HCEC 1CT (cell line): Measurements from ENCODE around the gene SFSWAP.
A peak's percentile ranks its signal among the peaks of the same experiment; 100 is the strongest.
"Not testable (repeated sequence)": the region's sequence is repeated elsewhere in the genome, so short reads cannot be mapped to it uniquely, and the experiment has no call there.

Source experiments
- DNase-seq: peaks from one replicate; pipeline ENCODE4 v3.0.0-alpha.2; 2017

Gene SFSWAP

GRCh38 chr12:131765961-131766360 lies 55.1 kb downstream of the SFSWAP start:
- no peak for DNase-seq

- DNase-seq, result no peak
These were observed 55.7 kb downstream of the SFSWAP start for GRCh38 chr12:131766382-131767107.

DNA sequence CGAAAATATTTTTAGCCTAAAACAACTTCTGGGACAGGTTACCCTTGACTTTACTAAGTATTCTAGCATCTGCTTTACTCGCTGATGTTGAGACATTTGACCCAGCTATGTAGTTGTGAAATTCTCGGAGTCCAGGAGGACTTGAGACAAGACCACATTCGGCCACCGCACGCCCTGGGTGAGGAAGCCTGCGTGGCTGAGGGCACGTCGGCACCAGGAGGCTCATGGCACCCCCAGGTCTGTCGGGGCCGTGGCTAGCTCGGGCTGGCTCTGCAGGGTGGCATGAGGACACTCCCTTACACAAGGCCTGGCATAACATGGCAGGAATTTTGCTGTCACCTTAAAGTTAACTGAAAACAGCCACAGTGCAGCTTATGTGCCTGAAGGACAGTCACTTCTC lies 59.2 kb downstream of the SFSWAP start:
- DNase-seq, result no peak

- no peak for DNase-seq
These were observed 61.1 kb downstream of the SFSWAP start for GRCh38 chr12:131771965-131772364.

GRCh38 chr12:131773582-131774221 lies 62.8 kb downstream of the SFSWAP start:
- no peak for DNase-seq

DNA sequence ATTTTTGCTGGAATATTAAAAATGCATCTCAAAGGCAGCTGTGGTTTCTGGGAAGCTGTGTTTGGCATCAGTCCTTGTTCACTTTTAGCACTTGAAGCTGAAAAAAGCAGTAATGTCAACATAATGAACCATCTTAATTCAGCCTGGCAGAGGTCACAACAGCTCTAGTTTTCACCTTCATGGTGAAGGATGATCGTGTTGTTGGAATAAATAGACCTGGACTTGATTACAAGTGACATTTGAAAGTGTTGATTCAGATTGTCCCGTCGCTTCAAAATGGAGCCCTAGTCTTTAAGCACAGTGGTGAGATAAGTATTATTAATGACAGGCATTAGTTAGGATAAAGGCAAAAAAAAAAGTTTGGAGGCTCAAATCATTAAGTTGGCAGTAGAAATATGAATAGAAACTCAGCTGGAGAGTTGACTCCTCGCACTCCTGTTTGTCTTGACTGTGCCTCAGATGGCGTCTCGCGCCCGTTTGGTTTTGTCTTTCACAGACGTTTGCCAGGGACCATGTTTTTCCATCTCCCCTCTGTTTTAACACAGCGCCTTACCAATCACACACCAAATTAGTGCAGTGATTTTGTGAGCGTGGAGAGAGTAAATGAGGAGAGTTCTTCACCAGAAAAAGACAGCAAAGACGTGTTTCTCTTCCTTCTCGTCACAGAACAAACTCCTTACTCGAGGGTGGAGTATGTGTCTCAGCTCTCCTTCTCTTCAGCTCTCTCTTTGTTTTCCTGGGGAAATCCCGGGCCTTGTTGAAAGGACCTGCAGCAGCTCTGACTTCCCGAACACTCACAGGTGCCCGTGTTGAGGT lies 63.9 kb downstream of the SFSWAP start:
- no peak for DNase-seq

DNA sequence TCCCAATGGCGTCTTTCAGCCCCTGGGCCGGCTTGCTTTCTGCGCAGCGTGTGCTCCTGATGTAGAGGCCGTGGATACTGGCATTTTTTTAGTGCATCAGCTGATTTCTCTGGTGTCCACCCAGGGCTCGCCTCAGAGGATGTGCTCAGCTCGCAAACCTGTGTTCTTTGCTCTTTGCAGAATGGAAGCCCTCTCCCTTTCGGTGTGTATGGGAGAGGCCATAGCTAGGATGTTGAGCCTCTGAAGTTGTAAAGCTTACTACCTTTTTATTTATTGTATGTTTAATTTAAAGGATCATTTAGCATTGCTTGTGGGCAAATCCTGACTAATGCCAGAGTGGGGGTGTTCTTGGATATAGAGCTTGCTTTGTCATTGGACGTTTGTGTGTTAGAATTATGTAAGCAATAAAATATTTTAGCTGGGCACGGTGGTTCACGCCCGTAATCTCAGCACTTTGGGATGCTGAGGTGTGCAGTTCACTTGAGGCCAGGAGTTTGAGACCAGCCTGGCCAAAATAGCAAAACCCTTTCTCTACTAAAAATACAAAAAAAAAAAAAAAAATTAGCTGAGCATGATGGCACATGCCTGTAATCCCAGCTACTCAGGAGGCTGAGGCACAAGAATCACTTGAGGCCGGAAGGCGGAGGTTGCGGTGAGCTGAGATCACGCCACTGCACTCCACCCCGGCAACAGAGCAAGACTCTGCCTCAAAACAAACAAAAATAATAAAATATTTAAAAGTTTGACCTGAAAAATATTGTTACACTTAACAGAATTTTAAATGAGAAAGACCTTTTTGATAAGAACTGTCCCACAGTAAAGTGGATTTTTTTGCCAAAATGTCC lies 64.7 kb downstream of the SFSWAP start:
- DNase-seq, result no peak

DNA sequence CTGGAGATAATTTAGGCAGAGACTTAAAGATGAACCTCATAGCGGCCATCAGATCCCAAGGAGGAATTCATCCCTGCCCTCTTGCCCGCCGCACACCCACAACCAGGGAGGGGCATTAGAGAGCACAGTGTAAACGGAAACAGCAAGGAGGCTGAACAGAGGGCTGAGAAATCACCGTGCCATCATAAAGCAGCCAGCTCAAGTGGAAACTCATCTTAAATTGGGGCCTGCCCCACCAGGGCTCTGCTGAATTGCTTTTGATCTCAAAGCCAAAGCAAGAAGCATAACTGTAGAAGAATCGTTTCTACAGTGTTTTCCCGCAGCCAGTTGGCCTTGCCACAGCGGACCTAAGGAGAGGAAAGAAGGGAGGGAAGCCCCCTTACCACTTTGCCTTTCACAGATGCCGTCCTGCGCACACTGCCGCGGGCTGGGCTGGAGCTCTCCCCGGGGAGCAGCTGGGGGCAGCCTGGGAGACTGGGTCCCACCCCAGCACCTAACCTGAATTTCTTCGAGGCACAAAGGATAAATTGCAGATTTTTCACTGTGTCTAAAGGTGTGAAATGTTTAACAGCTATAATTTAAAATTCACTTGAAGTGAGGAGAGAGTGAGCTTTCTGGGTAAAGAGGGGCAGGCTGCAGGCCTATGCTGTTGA lies 65.5 kb downstream of the SFSWAP start:
- DNase-seq, result no peak

GRCh38 chr12:131777269-131777668 lies 66.4 kb downstream of the SFSWAP start:
- DNase-seq, result not testable (repeated sequence)

- no peak for DNase-seq
These were observed 68.1 kb downstream of the SFSWAP start for GRCh38 chr12:131779027-131779426.

GRCh38 chr12:131782061-131782460 lies 71.2 kb downstream of the SFSWAP start:
- DNase-seq, result no peak

GRCh38 chr12:131783915-131784541 lies 73.1 kb downstream of the SFSWAP start:
- DNase-seq, result peak; percentile 93

DNA sequence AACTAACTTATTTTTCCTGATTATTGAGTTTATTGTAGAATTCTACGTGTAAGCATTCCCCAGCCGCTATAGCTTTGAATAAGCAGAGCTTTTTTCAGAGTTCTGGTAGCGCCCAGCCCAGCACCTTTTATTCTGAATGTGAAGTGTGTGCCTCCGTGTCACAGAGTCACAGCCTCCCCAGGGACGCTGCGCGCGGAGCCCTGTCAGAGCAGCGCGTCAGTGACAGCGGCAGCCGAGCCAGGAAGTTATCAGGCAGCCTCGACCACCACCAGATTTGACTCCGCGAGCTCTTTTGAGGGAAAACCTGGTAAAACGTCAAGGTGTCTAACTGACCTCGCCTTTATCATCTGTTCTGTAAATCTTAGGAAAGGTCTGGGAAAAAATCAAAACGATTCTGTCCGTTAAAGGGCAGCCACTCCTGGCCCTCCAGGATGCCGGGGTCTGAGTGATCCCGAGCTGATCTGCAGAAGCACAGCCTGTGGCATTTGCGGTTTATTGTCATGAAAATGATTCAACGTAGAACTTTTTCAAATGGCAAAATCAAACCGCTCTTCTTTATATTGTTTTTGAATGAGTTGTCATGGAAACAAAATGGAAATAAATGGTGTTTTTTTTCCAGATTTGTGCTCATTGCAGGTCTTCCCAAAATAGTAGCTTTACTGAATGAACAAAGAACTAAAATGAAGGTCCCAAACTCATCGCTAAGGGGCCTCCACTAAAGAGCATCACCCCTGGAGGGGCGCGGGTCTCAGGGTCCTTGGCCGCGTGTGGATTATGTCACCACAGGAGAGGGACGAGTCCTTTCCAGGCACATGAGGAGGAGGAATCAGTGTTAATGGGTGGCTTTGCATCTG lies 74.2 kb downstream of the SFSWAP start:
- no peak for DNase-seq

DNA sequence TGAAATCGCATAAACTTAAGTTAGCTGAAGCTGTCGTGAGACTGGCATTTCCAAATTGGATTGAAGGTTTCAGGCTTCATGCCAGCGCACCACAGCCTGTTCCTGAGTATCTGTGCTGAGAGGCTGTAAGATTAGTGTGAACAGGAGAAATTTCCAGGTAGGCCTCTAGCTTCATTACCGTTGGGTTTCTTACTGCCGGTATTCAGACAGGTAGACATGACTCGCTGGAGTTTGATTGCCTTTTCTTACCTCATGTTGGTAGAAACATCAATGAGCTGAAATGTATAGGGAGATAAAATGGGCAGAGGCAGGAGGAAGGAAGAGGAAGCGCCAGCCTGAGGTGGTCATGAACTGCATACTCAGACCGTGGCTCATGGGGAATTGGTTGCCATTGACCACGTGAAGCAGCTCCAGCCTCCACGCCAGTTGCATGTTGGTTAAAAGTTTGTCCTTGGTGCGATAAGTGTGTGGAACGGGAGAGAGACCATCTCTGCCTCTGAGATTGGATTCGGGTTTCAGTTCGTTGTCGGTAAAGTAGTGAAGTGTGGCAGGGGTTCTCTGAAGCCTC lies 75.0 kb downstream of the SFSWAP start:
- DNase-seq, result no peak

- no peak for DNase-seq
These were observed 75.4 kb downstream of the SFSWAP start for GRCh38 chr12:131786331-131786730.

- DNase-seq, result no peak
These were observed 76.3 kb downstream of the SFSWAP start for GRCh38 chr12:131787143-131787660.

GRCh38 chr12:131788070-131788469 lies 77.2 kb downstream of the SFSWAP start:
- DNase-seq, result no peak

GRCh38 chr12:131789638-131790037 lies 78.7 kb downstream of the SFSWAP start:
- no peak for DNase-seq

DNA sequence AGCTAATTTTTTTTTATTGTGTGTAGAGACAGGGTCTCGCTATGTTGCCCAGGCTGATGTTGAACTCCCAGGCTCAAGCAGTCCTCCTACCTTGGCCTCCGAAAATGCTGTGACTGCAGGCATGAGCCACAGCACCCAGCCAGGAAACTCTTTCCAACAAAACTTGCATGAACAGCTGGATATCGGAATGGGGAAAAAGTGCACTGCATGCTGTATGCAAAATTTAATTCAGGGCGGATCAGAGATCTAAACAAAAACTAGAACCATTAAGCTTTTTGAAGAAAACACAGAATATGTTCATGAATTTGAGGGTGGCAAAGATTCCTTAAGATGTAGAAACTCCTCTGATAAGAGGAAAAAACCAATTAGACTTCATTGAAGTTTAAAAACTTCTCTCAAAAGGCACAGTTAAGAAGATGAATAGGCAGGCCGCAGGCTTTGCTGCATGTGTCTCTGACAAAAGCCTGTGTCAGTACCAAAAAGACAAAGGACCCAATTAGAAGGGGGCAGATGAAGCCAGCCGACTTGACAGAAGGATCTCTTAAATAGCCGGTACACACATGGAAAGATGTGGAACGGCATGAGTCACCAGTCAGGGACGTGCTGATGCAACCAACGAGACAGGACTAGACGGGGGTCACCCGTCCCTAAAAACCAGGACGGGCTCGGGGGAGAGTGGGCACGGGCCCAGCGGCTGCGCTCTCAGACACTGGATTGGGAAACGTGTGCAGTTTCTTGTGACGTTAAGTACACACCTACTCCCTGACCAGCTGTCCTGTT lies 82.5 kb downstream of the SFSWAP start:
- DNase-seq, result no peak
